Thoracic aorta (tissue), 2 donors: ENCODE measurements around the gene MXRA8. TPM values are rescaled to one million over a fixed set of nuclear protein-coding genes. Genes with fewer than 3 reads are reported as not detected.

Experiments used
- ATAC-seq: fragments of 150-250 bp; one replicate; pipeline ENCODE4 v1.8.0; 2017; ENCODE audit warnings: low read depth; ENCODE audit not compliant: insufficient number of reproducible peaks, low FRiP score
- DNase-seq: peaks from one replicate; pipeline ENCODE4 v3.0.0-alpha.2; 2020; ENCODE audit warnings: low spot score
- H3K27ac ChIP-seq, 2 donors: fragments of 200-600 bp; sonication (generic); 1 replicate in 1 of 2; 2 replicates in 1 of 2; pipeline ENCODE4 v1.5.1; 2016; ENCODE audit warnings: mild to moderate bottlenecking in 2 of 2, moderate library complexity in 2 of 2
- H3K27me3 ChIP-seq: fragments of 200-600 bp; sonication (generic); replicated peaks from 2 replicates; pipeline ENCODE4 v1.6.0; 2016; ENCODE audit warnings: mild to moderate bottlenecking; ENCODE audit not compliant: insufficient read depth
- H3K36me3 ChIP-seq: fragments of 200-600 bp; sonication (generic); one replicate; pipeline ENCODE4 v1.5.1; 2016
- H3K4me1 ChIP-seq, 2 donors: fragments of 200-600 bp; sonication (generic); 1 replicate in 1 of 2; 2 replicates in 1 of 2; pipeline versions ENCODE4 v1.5.1 to v1.6.0; 2016; ENCODE audit warnings: low read depth in 2 of 2, mild to moderate bottlenecking in 1 of 2; ENCODE audit not compliant: control insufficient read depth in 1 of 2
- H3K4me3 ChIP-seq: fragments of 200-600 bp; sonication (generic); 2 replicates; pipeline ENCODE4 v1.5.1; 2016; ENCODE audit warnings: mild to moderate bottlenecking
- H3K9me3 ChIP-seq: fragments of 200-600 bp; sonication (generic); 2 replicates; pipeline ENCODE4 v1.5.1; 2016
- total RNA-seq, 2 donors: library from RNA; depleted of rRNA; stranded (reverse); fragments of >200 nt; gene quantifications; one replicate each; pipeline versions ENCODE4 v1.1.0 to v1.2.3, GENCODE V29; 2016
- TF ChIP-seq, protein P1 (sequence below): fragments of 200-600 bp; sonication (generic); IDR thresholded peaks from one replicate; pipeline ENCODE4 v1.5.1; 2019; ENCODE audit warnings: antibody characterized with exemption

The MXRA8 gene
- total RNA-seq, 2 donors from 2014 or later: 239 to 326 TPM

DNA sequence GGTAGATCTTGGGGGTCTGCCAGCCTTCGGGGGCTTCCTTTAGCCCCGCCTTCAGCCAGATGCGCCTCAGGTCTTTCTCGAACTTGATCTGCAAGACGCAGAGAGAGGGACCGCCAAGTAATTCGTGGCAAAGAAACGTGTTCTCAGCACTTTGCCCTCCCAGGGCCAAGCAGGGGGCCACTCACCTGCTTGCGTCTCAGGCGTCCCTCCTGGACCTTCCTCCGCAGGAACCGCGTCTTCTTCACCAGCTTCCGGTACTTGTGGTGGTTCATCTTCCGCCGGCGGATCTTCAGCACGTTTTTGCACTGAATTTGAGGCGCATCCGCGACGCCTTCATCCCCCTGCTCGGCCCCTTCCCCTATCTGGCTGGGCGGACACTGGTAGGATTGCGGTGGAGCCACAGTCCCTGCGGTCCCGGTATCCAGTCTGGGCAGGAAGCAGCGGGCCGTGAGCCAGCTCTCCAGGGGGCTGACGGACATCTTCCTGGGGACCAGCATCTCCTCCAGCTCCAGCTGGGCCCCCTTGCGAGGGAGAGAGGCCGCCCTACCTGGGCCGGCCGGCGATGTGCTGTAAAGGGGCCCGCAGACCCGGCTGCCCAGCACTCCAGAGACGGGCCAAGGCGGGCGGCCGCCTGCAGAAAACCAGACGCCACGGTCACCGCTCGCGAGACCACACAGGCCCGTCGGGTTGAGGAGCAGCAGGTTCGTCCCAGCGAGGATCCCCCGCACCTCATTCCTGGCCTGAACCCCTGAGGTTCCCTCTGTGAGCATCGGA lies 15.6 kb upstream of the MXRA8 start:
- H3K4me3 ChIP-seq: peak overlapping the region; percentile 81
- ATAC-seq: no peak
- TF ChIP-seq, protein P1, sequence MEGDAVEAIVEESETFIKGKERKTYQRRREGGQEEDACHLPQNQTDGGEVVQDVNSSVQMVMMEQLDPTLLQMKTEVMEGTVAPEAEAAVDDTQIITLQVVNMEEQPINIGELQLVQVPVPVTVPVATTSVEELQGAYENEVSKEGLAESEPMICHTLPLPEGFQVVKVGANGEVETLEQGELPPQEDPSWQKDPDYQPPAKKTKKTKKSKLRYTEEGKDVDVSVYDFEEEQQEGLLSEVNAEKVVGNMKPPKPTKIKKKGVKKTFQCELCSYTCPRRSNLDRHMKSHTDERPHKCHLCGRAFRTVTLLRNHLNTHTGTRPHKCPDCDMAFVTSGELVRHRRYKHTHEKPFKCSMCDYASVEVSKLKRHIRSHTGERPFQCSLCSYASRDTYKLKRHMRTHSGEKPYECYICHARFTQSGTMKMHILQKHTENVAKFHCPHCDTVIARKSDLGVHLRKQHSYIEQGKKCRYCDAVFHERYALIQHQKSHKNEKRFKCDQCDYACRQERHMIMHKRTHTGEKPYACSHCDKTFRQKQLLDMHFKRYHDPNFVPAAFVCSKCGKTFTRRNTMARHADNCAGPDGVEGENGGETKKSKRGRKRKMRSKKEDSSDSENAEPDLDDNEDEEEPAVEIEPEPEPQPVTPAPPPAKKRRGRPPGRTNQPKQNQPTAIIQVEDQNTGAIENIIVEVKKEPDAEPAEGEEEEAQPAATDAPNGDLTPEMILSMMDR: no peak
- DNase-seq: no peak
- peak overlapping the region in 1 of 2 donors; percentile 99 for H3K27ac ChIP-seq
- H3K9me3 ChIP-seq: no peaks in the 10 kb centered on the region
- no peaks in the 10 kb centered on the region for H3K27me3 ChIP-seq
- peaks cover 22 to 29% of the 10 kb centered on the region in 2 donors for H3K4me1 ChIP-seq
- peaks cover 7% of the 10 kb centered on the region for H3K36me3 ChIP-seq

DNA sequence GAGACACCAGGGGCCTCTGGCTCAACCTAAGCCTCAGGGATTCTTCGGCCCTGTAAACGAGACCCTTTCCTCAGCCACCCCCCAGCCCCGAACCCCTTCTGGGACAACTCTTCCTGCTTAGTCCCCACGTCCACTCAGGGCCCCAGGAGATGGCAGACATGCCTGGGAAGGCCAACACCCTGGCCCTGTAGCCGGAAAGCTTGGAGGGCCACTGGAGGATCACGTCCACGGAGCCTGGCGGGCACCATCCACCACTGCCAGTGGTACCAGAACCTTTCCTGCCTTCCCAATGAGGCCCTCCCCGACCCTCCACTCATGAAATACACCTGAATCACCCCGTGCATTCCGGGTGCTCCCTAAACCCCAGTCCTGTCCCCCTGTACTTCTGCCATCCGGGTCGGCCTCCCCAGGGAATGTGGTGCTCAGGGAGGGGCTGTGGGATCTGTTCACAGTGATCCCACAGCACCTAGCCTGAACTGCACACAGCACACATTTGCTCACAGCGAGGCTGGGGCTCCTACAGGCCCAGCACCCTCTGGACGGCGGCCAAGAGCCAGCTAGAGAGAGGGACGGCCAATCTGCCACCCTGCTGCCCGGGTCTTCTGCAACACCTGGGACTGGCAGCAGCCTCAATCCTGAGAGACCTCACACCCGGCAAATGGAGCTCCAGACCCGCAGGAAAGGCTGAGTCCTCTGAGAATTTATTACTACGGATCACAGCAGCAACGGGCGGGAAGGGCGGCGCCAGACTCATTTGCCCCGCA lies 14.9 kb upstream of the MXRA8 start:
- H3K9me3 ChIP-seq: no peaks in the 10 kb centered on the region
- no peaks in the 10 kb centered on the region for H3K27me3 ChIP-seq
- H3K27ac ChIP-seq: no peak overlapping the region
- peaks cover 22 to 29% of the 10 kb centered on the region in 2 donors for H3K4me1 ChIP-seq
- H3K4me3 ChIP-seq: no peak overlapping the region
- H3K36me3 ChIP-seq: peaks cover 7% of the 10 kb centered on the region
- ATAC-seq (no peak), DNase-seq (no peak)
- TF ChIP-seq, protein P1: no peak

DNA sequence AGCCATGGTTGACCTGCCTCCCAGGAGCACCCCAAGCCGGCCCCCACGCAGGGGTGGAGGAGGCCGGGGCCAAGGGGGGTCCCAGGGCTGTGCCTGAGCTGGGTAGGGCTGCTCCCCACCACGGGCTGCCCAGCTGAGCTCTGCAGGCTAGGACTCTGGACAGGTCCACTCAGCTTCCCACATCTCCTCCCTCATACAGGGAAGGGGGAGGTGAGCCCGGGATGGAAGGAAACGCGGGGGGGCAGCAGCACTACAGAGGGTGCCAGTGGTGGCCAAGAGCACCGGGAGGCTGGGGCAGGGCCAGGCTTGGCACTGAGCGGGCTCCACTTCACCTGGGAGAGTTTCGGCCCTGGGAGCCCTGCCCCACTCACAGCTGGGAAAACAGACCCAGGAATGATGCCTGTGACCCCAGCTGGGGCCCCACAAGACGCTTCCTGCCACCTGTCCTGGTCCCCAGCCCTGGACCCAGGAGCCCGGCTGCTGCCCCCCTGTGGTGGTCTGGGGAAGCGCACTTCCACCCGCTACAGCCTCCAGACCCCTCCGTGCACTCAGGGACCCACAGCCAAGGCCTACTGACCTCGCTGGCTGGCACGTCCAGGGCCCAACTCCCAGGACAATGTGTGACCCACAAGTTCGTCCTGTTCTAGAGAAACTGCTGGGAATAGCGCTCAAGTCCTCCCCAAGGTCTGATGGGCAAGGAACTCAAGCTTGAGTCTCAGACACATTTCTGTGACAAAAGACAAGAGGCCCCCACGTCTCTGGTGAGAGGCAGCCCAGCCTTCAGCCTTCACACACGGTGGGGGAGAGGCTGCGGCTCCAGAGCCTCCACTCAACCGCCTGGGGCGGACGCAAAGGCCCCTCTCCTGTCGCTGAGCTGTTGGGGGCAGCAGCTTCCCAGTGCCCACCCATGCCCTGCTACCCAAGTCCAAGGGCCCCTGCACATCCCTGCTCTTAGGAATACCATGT lies 13.7 kb upstream of the MXRA8 start:
- no peak for DNase-seq
- Histone ChIP-seq H3K4me1 (peaks cover 22 to 29% of the 10 kb centered on the region in 2 donors), H3K4me3 (no peak overlapping the region), H3K9me3 (no peaks in the 10 kb centered on the region), H3K36me3 (peaks cover 7% of the 10 kb centered on the region), H3K27ac (no peak overlapping the region), H3K27me3 (no peaks in the 10 kb centered on the region)
- TF ChIP-seq, protein P1: peak; percentile 98
- no peak for ATAC-seq

DNA sequence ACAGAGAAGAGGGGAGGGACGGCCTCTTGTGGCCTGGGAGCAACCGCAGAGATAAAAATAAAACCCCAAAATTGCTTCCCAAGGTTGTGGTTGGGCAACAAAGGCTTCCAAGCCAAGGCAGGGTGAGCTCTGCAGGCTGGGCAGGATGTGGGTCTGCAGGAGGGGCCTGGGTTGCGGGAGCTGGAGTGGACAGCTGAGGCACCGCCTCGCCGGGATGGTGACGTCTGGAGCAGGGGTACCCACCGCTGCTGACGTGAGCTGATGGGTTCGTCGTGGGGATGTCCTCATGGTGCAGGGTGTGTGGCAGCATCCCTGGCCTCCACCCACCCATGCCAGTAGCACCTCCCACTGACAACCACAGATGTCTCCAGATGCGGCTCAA lies 13.0 kb upstream of the MXRA8 start:
- DNase-seq (no peak), ATAC-seq (no peak)
- H3K27me3 ChIP-seq: no peaks in the 10 kb centered on the region
- no peaks in the 10 kb centered on the region for H3K9me3 ChIP-seq
- TF ChIP-seq, protein P1: no peak
- peaks cover 7% of the 10 kb centered on the region for H3K36me3 ChIP-seq
- H3K4me3 ChIP-seq: no peak overlapping the region
- H3K4me1 ChIP-seq: peaks cover 22 to 29% of the 10 kb centered on the region in 2 donors
- H3K27ac ChIP-seq: no peak overlapping the region
